Lower leg skin (tissue), 4 donors: ENCODE data around the gene PROZ. TPM values are rescaled to one million over a fixed set of nuclear protein-coding genes. Genes with fewer than 3 reads are reported as not detected.

Experiments
- DNase-seq, 2 donors: peaks; one replicate each; pipeline ENCODE4 v3.0.0-alpha.2; 2019; ENCODE audit warnings: low spot score in 2 of 2
- H3K4me3 ChIP-seq: fragments of 200-600 bp; sonication (generic); 2 replicates; pipeline ENCODE4 v1.5.1; 2017; ENCODE audit warnings: mild to moderate bottlenecking, low read depth; ENCODE audit not compliant: poor library complexity, severe bottlenecking
- POLR2A ChIP-seq, 2 donors: fragments of 450-650 bp; IDR thresholded peaks; one replicate each; pipeline ENCODE4 v1.6.1; 2016 to 2017; ENCODE audit warnings: antibody characterized with exemption in 2 of 2, mild to moderate bottlenecking in 1 of 2, moderate library complexity in 1 of 2
- whole genome bisulfite sequencing, 2 donors: methylation state at CpG; one replicate each; pipeline ENCODE4 v1.1.5; 2018; 5-methylcytosine and 5-hydroxymethylcytosine counted together
- intact Hi-C: fragments of 100-400 bp; cut with DNase I; formaldehyde crosslinking; loops from one replicate; pipeline ENCODE4 v1.15.0; 2023; ENCODE audit warnings: low total_unique reads
- total RNA-seq, 4 donors: library from RNA; depleted of rRNA; stranded (reverse); fragments of >200 nt; gene quantifications; one replicate each; pipeline ENCODE4 v1.1.0, GENCODE V29; 2016
- TF ChIP-seq, protein P1 (sequence below), 3 donors: fragments of 450-650 bp; IDR thresholded peaks; one replicate each; pipeline ENCODE4 v1.5.1; 2016; ENCODE audit warnings: antibody characterized with exemption in 3 of 3, mild to moderate bottlenecking in 3 of 3, moderate library complexity in 2 of 3

PROZ gene
- total RNA-seq, 4 donors from 2014 or later = not detected

DNA sequence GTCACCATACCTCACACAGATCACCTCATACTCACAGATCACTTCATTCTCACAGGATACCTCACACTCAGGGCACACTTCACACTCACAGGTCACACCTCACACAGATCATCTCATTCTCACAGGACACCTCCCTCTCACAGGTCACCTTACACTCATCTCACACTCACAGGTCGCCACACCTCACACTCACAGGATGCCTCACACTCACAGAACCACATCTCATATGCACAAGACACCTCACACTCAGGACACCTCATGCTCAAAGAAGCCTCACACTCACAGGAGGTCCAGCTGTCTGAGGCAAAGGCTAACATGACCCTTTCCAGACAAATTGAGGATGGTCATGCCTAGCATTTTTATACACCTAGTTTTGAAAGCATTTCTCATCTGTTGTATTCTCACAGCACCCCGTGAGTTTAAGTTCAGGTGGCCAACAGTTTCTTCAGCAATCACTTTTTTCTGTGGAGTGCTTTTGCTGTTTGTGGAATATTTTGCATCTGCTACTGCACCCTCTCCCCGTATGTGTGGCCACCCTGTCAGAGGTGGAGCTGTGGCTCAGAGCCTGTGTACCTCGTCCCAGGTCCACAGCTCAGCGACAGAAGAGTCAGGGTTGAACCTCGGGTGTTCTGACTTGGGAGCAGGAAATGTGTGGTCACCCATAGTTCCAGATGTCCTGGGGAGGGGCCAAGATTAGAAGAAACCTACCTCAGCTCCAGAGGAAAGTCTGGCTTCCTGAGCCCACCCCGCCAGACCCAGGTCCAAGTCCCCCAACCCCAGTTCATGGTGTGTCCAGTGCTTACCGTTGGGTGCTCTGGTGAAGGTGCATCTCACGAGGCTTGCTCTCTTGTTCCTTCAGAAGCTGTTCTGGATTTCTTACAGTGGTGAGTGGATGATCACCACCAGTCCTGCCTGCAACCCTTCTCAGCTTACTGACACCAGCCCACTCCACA, 45.3 kb upstream of the PROZ start:
- TF ChIP-seq, protein P1, sequence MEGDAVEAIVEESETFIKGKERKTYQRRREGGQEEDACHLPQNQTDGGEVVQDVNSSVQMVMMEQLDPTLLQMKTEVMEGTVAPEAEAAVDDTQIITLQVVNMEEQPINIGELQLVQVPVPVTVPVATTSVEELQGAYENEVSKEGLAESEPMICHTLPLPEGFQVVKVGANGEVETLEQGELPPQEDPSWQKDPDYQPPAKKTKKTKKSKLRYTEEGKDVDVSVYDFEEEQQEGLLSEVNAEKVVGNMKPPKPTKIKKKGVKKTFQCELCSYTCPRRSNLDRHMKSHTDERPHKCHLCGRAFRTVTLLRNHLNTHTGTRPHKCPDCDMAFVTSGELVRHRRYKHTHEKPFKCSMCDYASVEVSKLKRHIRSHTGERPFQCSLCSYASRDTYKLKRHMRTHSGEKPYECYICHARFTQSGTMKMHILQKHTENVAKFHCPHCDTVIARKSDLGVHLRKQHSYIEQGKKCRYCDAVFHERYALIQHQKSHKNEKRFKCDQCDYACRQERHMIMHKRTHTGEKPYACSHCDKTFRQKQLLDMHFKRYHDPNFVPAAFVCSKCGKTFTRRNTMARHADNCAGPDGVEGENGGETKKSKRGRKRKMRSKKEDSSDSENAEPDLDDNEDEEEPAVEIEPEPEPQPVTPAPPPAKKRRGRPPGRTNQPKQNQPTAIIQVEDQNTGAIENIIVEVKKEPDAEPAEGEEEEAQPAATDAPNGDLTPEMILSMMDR (IDR thresholded peaks at IDR 0.05) = no peak
- TF ChIP-seq POLR2A (IDR thresholded peaks at IDR 0.05) = no peak
- H3K4me3 ChIP-seq = no peak overlapping the region
- 73 to 80% methylated on average over 9 of the region's 9 CpGs for WGBS, 2 donors
- DNase-seq = peak in 1 of 2 donors; percentile 61
- intact Hi-C loops = no loop called here

DNA sequence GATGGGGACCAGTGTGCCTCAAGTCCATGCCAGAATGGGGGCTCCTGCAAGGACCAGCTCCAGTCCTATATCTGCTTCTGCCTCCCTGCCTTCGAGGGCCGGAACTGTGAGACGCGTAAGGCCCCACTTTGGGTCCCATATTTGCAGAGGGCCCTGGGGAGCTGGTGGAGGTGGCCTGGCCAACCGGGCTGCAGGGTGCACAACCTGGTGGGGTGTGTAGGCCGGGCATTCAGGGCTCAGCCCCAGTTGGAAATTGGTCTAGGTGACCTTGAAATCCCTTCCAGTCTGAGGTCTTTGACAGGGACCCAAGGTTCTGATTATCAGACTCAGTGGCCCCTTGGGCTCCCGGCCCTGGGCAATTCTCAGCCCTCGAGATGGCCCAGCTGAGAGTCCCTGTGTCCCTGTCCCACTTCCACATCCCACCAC, 44.6 kb upstream of the PROZ start:
- TF ChIP-seq, protein P1 (IDR thresholded peaks at IDR 0.05) = no peak
- no peak for TF ChIP-seq POLR2A (IDR thresholded peaks at IDR 0.05)
- WGBS, 2 donors = 95 to 97% methylated on average over 7 to 8 of the region's 8 CpGs
- intact Hi-C loops = no loop called here
- peak in 1 of 2 donors; percentile 64 for DNase-seq
- H3K4me3 ChIP-seq = no peak overlapping the region

DNA sequence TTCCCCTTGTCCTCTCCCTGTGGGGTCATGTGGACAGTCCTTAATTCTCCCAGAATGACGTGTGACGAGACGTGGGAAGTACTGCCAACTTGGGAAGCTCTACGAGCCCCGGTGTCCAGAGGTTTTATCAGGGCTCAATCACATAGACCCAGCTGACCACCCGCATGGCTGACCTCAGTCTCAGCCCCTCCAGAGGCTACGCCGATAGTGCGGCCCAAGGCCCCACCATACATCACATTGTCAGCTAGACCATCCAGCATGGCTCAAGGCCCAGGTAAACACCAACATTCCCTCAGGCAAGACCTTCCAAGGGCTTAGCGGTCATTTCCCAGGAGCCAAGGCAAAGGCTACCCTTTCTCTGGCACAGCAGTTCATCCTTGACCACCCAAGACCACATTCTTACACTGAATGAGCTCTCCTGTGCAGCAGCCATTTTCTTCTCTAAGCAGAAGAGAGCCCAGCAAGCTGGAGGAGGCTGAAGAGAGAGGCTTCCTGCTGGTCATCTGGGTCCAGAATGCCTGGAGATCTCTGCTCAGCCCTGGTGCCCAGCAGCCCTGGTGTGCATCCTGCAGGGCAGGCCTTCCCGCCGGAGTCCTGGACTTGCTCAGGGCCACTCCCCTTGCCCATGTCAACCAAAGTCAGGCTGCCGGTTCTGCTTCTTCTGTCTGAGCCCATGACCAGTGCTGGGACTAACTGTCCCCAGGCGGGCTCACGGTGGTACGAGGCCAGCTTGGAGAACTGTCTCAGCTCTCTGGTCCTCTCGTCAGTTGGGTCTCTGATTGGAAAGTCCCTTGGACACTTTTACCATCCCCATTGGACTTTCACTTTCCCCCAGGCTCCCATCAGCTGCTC, 43.7 kb upstream of the PROZ start:
- DNase-seq = peak in 1 of 2 donors; percentile 72
- intact Hi-C loops = no loop called here
- TF ChIP-seq, protein P1 (IDR thresholded peaks at IDR 0.05) = no peak
- no peak for TF ChIP-seq POLR2A (IDR thresholded peaks at IDR 0.05)
- no peak overlapping the region for H3K4me3 ChIP-seq
- WGBS, 2 donors = 91 to 97% methylated on average over 17 of the region's 17 CpGs

DNA sequence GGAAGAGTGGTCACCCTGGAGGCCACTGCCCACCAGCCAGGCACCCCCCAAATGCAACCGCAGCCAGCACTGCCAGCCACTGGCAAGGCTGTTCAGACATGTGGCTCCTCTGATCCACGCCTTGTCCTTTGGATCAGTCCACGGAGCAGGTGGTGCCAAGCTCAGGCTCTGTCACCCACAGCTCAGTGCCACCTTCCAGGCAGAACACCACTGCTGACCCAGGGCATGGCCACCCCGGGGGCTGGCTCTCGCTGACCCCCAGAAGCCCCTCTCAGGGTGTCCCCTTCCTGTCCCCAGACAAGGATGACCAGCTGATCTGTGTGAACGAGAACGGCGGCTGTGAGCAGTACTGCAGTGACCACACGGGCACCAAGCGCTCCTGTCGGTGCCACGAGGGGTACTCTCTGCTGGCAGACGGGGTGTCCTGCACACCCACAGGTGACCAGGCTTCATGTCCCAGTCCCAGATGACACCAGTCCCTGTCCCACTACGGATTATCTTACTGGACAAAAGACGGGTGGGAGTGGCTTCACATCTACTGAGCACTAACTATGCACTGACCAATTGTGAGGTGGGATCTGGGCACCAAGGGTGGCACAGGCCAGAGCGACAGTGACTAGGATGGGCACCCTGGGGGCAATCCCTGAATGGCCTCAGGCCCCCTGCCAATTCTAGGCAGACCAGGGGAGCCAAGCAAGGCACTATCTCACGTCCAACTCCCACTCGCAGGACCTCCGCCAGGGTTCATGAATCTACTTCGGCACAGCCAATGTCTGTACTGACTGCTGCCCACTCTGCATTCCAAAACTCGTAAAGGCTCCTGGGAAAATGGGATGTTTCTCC, 42.9 kb upstream of the PROZ start:
- no peak overlapping the region for H3K4me3 ChIP-seq
- WGBS, 2 donors = 82 to 87% methylated on average over 19 to 21 of the region's 21 CpGs
- intact Hi-C loops = no loop called here
- peak in 1 of 2 donors; percentile 81 for DNase-seq
- TF ChIP-seq, protein P1 (IDR thresholded peaks at IDR 0.05) = no peak
- no peak for TF ChIP-seq POLR2A (IDR thresholded peaks at IDR 0.05)

DNA sequence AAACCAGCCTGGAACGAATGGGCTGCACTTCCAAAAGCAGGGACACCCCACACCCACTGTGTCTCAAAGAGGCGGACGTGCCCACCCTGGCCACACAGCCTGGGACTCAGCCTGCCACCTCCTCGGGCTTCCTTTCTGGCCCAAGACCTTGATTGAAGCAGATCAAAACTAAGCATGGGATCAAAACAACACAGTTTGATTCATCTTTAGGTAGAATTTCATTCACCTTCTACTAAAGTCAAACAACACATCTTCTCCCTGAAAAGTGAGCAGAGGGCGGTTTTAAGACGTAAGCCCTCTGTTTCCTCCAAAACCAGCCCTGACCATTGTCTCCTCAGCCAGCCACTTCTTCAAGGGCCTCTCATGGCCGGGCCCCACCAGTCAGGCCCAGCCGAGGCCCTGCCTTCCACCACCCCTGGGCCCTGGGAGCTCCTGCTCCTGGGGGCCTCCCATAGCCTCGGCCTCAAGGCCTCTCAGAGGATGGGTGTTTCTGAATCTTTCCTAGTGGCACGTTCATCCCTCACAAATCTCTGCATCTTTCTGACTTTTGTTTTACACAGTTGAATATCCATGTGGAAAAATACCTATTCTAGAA, 42.1 kb upstream of the PROZ start:
- peak in 1 of 2 donors; percentile 31 for DNase-seq
- TF ChIP-seq POLR2A (IDR thresholded peaks at IDR 0.05) = no peak
- TF ChIP-seq, protein P1 (IDR thresholded peaks at IDR 0.05) = no peak
- WGBS, 2 donors = 85 to 87% methylated on average over 10 of the region's 10 CpGs
- intact Hi-C loops = no loop called here
- no peak overlapping the region for H3K4me3 ChIP-seq
